ENCODE data around the gene CPLANE2.
A peak's percentile ranks its signal among the peaks of the same experiment; 100 is the strongest.

Gene CPLANE2

DNA sequence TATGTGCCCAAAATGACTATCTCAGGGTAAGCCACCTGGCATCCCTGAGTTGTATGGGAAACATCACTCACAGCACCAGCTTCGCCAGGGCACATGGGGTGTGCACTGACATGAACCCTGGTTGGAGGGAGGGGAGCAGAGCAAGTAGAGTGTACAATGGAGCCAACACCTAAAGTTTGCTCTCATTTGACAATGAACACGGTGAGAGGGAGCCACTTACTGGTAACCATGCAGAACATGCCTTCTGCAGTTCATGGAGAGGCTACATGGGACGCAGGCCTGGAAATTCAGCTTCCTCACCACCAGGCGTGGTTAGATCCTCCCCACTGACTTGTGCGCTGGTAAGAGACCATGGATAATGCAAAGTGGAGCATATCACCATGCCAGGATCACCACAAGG, 10.0 kb upstream of the CPLANE2 start:
- TF ChIP-seq, protein P1, sequence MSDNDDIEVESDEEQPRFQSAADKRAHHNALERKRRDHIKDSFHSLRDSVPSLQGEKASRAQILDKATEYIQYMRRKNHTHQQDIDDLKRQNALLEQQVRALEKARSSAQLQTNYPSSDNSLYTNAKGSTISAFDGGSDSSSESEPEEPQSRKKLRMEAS (IDR thresholded peaks at IDR 0.05), result no peak
- TF ChIP-seq CREB1 (IDR thresholded peaks at IDR 0.05; ENCODE audit: low read depth) (no peak), ZBTB7A (IDR thresholded peaks at IDR 0.05; ENCODE audit: low read depth) (no peak), EP300 (IDR thresholded peaks at IDR 0.05; ENCODE audit: borderline replicate concordance) (no peak), TEAD4 (IDR thresholded peaks at IDR 0.05) (no peak), EGR1 (IDR thresholded peaks at IDR 0.05) (no peak), RAD21 (IDR thresholded peaks at IDR 0.05; ENCODE audit: low read depth) (no peak), FOXM1 (IDR thresholded peaks at IDR 0.05; ENCODE audit: borderline replicate concordance, low read depth) (no peak), CEBPB (IDR thresholded peaks at IDR 0.05) (no peak), NFIC (IDR thresholded peaks at IDR 0.05) (no peak)
- TF ChIP-seq, protein P2, sequence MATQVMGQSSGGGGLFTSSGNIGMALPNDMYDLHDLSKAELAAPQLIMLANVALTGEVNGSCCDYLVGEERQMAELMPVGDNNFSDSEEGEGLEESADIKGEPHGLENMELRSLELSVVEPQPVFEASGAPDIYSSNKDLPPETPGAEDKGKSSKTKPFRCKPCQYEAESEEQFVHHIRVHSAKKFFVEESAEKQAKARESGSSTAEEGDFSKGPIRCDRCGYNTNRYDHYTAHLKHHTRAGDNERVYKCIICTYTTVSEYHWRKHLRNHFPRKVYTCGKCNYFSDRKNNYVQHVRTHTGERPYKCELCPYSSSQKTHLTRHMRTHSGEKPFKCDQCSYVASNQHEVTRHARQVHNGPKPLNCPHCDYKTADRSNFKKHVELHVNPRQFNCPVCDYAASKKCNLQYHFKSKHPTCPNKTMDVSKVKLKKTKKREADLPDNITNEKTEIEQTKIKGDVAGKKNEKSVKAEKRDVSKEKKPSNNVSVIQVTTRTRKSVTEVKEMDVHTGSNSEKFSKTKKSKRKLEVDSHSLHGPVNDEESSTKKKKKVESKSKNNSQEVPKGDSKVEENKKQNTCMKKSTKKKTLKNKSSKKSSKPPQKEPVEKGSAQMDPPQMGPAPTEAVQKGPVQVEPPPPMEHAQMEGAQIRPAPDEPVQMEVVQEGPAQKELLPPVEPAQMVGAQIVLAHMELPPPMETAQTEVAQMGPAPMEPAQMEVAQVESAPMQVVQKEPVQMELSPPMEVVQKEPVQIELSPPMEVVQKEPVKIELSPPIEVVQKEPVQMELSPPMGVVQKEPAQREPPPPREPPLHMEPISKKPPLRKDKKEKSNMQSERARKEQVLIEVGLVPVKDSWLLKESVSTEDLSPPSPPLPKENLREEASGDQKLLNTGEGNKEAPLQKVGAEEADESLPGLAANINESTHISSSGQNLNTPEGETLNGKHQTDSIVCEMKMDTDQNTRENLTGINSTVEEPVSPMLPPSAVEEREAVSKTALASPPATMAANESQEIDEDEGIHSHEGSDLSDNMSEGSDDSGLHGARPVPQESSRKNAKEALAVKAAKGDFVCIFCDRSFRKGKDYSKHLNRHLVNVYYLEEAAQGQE (IDR thresholded peaks at IDR 0.05; ENCODE audit: low read depth), result no peak

DNA sequence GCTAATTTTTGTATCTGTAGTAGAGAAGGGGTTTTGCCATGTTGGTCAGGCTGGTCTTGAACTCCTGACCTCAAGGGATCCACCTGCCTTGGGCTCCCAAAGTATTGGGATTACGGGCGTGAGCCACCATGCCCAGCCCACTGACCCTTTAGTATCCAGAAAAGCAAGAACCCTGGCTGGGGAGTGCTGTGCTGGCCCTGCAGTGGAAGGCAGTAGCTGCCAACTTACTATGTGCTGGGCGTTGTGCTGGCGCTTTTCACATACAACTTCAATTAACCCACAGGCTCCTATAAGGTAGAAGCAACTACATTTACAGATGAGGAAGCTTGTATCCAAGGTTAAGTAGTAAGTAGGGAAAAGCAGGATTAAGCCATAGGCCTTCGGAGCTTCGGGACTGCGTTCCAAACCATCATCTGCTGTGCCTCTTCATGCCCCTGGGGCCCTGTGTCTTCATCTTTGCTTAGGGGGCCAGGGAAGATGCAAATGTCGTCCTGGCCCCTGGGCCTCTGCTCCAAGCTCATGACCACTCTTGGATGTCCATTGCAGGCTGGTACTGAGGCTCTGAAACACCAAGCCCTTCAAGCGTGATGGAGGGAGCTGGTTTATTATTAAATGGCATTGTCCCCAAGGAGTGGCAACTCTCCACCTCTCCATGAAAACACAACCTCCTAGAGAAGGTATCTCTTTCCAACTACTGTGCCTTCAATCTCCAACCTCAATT, 8.7 kb upstream of the CPLANE2 start:
- TF ChIP-seq FOXM1 (IDR thresholded peaks at IDR 0.05; ENCODE audit: borderline replicate concordance, low read depth), result no peak
- TF ChIP-seq ZBTB7A (IDR thresholded peaks at IDR 0.05; ENCODE audit: low read depth), result no peak

DNA sequence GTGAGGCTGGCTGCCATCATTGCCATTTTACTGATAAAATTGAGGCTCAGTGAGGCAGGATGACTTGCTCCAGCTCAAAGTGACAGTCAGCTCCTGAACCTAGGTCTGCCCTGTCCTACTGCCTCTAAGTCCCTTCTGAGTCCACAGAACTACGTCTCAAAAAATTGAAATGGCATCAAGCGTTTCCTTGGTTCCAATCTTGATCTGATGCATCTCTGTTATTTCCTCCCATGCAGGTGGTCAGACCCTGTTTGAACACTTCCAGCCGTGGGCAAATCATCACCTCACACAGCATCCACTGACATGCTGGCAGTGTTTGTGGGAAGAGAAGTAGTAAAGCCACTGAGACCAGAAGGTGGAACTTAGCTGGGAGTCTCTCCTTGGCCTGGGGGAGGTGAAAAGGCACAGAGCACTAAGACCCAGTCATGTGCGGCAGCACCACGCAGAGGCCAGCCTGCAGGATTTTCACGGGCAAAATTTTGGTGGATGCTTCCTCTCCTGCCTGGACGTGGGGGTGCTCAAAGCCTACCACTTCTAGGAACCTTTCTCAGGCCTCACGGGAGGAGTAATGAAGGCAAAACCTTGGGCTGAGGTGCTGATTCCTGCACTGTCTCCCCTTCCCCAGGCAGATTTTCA, 7.8 kb upstream of the CPLANE2 start:
- TF ChIP-seq YY1 (IDR thresholded peaks at IDR 0.05; ENCODE audit: low read depth) (no peak), ZBTB7A (IDR thresholded peaks at IDR 0.05; ENCODE audit: low read depth) (no peak), CREB1 (IDR thresholded peaks at IDR 0.05; ENCODE audit: low read depth) (no peak), EGR1 (IDR thresholded peaks at IDR 0.05) (no peak), FOXM1 (IDR thresholded peaks at IDR 0.05; ENCODE audit: borderline replicate concordance, low read depth) (no peak), TAF1 (IDR thresholded peaks at IDR 0.05; ENCODE audit: low read depth) (no peak), EP300 (IDR thresholded peaks at IDR 0.05; ENCODE audit: borderline replicate concordance) (no peak), TCF12 (IDR thresholded peaks at IDR 0.05; ENCODE audit: low read depth) (no peak), TEAD4 (IDR thresholded peaks at IDR 0.05) (no peak), RAD21 (IDR thresholded peaks at IDR 0.05; ENCODE audit: low read depth) (no peak), NFIC (IDR thresholded peaks at IDR 0.05) (no peak), CEBPB (IDR thresholded peaks at IDR 0.05) (no peak)
- TF ChIP-seq, protein P3, sequence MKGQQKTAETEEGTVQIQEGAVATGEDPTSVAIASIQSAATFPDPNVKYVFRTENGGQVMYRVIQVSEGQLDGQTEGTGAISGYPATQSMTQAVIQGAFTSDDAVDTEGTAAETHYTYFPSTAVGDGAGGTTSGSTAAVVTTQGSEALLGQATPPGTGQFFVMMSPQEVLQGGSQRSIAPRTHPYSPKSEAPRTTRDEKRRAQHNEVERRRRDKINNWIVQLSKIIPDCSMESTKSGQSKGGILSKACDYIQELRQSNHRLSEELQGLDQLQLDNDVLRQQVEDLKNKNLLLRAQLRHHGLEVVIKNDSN (IDR thresholded peaks at IDR 0.05), result no peak
- TF ChIP-seq, protein P2 (IDR thresholded peaks at IDR 0.05; ENCODE audit: low read depth), result no peak
- TF ChIP-seq, protein P1 (IDR thresholded peaks at IDR 0.05), result no peak

DNA sequence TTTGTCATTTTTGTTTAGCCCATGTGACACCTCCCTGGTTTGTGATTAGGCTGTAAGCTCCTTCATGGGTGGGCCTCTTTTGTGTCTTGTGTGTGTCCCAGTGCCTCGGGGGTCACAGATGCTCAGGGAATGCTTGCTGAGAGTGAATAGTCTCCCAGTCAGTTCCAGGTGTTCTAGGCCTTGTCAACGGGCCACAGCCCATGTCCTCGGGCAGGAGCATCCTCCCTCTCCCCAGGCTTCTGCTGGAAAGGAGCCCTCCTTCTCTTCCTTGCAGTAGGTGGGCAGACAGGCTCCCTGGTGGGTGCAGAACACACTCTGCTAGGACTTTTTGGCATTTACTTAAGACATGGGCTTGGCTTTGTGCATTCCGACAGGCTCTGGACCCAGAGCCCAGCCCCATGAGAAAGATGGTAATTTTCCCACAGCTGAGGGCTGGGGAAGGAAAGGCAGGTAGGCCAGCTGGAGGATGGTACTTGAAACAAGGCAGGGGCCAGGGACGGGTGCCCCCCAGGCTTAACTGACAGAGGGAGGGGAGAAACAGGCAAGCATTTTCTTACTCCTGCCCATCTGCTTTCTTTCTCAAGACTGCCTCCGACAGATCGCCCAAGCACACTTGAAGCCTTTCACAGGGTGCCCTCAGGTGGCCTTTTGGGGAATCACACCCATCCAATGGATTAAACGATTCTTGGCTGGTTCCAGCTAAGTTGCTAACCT, 7.1 kb upstream of the CPLANE2 start:
- TF ChIP-seq RAD21 (IDR thresholded peaks at IDR 0.05; ENCODE audit: low read depth) (peak; percentile 91), EGR1 (IDR thresholded peaks at IDR 0.05) (no peak)

DNA sequence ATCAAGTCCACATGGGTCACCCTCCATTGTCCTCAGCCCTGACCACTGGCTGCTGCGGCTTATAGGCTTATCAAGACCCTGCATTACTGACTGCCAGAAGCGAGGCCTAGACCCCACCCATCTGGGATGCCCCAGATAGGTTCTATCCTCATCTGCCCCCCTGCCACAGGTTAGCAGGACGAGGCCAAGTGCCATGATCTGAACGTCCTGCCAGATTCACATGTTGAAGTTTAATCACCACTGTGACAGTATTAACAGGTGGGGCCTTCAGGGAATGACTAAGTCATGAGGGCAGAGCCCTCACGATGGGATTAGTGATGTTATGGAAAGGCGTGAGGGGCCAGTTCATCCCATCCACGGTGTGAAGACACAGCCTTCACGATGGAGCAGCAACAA, 6.2 kb upstream of the CPLANE2 start:
- TF ChIP-seq EGR1 (IDR thresholded peaks at IDR 0.05) (no peak), ZBTB7A (IDR thresholded peaks at IDR 0.05; ENCODE audit: low read depth) (no peak), FOXM1 (IDR thresholded peaks at IDR 0.05; ENCODE audit: borderline replicate concordance, low read depth) (no peak), RAD21 (IDR thresholded peaks at IDR 0.05; ENCODE audit: low read depth) (no peak)
- TF ChIP-seq, protein P3 (IDR thresholded peaks at IDR 0.05), result no peak

All from Ishikawa (cell line).